HG02981 (cell line): Measurements from ENCODE around the gene MMS19.
A peak's percentile ranks its signal among the peaks of the same experiment; 100 is the strongest.
"Not testable (repeated sequence)": the region's sequence is repeated elsewhere in the genome, so short reads cannot be mapped to it uniquely, and the experiment has no call there.

Experiments used
- ATAC-seq: cut with Tn5 transposase; IDR thresholded peaks from one replicate; pipeline ENCODE4 v1.9.1; 2021; ENCODE audit warnings: mild to moderate bottlenecking, moderate library complexity; ENCODE audit not compliant: unreplicated experiment

Gene MMS19

GRCh38 chr10:97498076-97498840 is at the start of gene MMS19:
Gene MMS19 (minus strand): TSS chr10:97498422. CDS start chr10:97498384, 38 bp downstream.
- ATAC-seq: peak; percentile 93

- no peak for ATAC-seq
Observed at GRCh38 chr10:97547962-97548361, 49.7 kb upstream of the MMS19 start.

DNA sequence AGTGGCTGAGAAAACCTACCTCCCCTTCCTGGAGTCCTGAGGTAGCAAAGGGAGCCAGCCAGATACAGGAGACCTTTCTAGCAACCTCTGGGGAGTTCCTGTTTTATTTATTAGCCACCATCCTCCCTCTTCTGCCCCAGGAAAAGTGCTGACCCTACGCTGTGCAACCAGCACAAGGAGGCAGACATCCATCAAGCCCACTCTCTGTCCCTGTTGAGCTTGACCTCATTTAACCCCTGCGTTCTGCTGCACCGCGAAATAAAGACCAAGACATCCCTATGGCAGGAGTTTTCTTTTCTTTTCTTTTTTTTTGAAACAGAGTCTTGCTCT is 49.0 kb upstream of the MMS19 start:
- no peak for ATAC-seq

DNA sequence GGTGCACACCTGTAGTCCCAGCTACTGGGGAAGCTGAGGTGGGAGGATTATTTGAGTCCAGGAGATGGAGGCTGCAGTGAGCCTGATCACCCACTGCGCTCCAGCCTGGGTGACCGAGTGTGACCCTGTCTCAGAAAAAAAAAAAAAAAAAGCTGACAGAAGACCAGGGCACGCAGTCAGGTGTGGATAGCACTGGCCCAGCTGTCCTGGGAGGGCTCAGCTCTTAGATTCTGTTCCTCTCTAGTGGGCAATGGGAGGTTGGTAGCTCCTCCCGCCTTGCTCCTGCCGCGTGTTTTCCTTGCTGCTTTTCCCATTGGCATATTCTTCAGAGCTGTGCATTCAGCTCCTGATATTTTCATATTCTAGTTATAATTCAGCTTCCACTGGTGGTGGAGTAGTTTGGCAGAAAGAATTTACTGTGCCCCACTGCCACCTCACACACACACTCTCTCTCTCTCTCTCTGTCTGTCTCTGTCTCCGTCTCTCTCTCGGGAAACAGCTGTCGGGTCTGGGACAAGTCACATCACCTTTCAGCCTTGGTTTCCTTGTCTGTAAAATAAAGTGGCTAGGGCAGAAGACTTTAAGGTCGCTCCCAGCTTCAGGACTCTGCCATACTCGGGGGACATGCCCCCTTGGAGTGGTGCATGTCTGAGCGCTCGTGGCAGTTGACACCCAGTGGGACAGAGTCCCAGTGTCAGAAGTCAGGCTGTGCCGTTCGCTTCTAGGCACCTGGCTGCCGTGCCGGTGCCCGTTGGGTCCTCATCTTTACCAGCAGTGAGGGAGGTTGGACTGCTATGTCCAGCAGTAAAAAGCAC is 48.4 kb upstream of the MMS19 start:
- no peak for ATAC-seq

- no peak for ATAC-seq
Observed at GRCh38 chr10:97543025-97543546, 44.9 kb upstream of the MMS19 start.

DNA sequence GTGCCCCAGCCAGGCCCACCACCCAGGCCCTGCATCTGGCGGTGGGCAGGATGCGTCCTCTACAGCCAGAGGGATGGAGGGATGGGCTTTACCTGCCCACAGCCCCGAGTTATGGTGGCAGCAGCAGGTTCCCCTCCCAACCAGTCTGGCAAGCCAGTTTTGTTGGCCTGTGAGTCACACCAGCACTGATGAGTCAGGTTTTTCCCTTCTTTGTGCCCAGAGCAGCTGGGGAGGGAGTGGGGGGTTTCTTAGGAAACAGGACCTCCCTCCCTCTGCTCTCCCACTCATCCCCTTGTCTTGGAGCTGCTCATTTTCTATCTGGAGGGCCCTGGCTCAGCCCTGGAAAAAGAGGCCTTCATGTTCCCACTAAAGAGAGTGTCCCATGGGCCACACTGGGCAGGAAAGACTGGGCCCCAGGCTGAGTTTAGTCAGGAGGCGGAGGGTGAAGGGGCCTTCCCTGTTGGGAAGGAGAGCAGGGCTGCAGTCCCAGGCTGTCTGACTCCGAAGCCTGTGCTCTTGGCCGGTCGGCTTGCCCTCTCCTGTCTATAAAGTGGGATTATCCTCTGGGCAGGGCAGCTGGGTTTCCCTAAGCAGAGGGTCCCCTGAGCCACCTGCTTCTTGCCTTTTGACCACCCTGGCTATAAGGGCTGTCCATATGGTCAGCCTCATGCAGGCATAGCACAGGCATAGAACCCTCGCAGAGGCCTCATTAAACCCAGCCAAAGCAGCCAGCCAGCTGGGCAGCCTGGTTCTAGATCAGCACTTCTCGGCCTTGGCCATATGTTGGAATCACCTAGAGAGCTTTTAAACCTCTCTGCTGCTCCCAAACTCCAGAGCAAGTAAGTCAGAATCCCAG is 44.2 kb upstream of the MMS19 start:
- no peak for ATAC-seq

GRCh38 chr10:97540669-97541500 is 42.7 kb upstream of the MMS19 start:
- ATAC-seq: no peak

DNA sequence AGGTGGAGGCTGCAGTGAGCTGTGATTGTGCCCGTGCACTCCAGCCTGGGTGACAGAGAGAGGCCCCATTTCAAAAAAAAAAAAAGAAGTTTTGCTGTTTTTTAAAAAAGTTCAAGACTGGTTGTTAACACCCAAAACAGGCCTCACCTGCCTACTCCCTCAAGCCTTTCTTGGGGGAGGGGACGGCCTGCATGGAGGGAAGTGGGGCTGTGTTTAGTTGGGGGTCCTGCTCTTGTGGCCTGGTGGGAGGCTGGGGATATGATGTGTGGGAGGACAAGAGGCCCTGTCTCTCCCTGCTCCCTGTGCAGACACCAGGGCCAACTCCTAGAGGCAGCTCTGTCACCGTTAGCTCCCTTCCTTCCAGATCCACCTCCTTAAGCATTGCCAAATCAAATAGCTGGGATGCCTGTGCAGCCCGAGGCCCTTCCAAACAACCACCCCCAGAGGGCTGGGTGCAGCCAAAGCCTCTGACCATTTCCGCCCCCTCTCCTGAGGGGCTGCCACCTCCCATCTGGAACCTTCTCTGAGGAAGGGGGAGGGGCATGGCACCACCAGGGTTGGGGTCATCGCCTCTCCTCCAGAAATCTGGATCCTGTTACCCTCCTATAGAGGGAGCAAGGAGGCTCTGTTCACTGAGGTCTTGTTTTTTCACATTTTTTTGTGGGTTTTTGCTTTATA is 41.4 kb upstream of the MMS19 start:
- no peak for ATAC-seq

- no peak for ATAC-seq
Observed at GRCh38 chr10:97538839-97539238, 40.6 kb upstream of the MMS19 start.

DNA sequence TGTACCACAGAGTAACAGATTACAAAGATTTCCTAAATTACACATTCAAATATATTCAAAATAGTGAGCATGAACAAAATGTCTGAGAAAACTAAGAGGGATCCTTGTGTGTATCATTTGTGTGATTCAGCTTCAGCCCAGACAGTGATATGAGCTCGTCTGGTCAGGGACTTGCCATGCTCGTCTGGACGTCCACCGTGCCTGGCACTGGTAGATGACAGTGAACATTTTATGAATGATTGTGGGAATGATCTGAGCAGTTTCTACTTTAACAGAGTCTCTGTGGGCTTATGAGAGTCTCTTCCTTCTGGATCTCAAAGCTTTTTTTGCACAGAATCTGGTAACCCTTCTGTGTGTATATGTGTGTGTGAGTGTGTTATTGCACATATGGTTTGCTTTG is 40.2 kb upstream of the MMS19 start:
- ATAC-seq: no peak

DNA sequence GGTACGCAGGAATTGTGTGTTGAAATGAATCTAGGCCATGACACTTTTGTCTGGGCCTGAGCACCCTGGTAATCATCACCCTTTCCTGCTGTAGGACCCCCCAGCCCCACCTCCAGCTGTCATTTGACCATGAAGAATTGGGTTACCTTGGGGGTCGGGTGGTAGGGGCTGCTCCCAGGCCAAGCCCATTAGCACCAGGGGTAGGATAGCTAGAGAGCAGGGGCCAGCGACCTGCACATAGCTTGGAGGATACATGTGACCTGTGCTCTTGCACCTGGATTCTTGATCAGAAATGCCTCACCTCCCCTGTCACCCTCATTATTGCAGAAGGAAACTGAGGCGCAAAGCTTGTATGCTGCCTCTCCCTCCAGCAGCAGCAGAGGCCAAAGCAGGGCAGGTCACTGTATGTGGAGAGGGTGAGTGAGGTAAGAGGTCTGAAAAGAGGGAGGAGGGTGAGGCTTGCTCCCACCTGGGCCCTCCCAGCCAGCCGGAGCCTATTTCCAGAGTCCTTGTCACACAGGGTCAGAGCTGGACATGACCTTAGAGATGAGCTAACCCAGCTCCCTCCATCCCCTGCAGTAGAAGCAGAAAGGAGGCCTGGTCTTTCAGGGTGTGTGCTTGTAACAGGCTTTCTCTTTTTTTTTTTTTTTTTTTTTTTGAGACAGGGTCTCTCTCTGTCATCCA is 39.1 kb upstream of the MMS19 start:
- no peak for ATAC-seq

DNA sequence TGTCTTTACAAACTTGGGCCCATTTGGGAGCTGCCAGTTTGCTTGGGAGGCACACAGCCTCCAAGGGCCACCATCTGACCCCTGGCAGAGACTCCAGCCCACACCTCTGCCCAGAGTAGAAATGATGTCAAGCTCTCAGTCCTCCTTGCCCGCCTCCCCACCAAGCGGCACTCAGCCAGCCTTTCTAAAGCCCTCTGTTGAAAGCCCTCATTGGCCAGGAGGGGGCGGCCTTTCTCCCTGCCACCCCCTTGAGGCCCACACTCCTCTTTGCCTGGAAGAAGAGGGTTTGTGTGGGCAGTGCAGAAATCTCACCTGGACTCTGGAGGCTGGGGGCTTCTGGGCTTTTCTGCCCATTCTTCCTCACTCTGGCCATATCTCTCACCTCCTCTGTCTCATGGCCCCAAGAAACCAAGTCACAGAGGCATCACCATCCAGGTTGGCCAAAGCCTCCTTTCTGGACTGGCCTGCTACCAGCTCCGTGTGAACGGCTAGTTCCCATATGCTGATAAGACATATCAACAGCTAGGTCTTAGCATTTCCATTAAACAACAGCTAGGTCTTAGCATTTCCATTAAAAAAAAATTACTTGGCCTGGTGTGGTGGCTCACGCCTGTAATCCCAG is 36.6 kb upstream of the MMS19 start:
- no peak for ATAC-seq

- ATAC-seq: no peak
Observed at GRCh38 chr10:97533888-97534287, 35.7 kb upstream of the MMS19 start.

- no peak for ATAC-seq
Observed at GRCh38 chr10:97532935-97533671, 34.9 kb upstream of the MMS19 start.

GRCh38 chr10:97531401-97531986 is 33.3 kb upstream of the MMS19 start:
- ATAC-seq: no peak

DNA sequence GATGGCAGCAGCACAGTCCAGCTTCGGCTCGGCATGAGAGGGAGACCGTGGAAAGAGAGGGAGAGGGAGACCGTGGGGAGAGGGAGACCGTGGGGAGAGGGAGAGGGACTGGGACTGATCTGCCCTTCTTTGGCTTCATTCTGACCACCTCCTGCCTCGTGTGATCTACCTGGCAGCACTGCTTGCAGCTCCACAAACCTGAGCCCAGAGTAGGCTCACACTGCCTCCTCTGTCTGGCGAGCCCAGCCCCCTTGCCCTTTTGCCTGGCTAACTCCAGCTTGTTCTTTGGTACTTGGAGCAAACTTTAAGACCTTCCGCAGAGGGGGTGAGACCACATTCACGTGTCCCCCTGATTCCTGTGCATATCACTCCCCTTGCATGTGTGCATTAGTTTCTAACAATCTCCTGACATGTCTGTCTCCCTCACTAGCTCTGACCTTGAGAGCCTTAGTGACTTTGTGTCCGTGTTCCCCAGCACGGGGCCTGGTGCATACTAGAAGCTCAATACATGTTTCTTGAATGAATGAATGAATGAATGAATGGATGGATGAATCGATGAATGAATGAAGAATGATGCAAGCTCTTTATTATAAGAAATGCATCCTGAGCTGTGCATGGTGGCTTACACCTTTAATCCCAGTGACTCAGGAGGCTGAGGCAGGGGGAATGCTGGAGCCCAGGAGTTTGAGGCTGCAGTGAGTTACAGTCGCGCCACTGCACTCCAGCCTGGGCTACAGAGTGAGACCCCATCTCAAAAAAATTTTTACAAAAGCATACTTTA is 31.7 kb upstream of the MMS19 start:
- ATAC-seq: no peak

DNA sequence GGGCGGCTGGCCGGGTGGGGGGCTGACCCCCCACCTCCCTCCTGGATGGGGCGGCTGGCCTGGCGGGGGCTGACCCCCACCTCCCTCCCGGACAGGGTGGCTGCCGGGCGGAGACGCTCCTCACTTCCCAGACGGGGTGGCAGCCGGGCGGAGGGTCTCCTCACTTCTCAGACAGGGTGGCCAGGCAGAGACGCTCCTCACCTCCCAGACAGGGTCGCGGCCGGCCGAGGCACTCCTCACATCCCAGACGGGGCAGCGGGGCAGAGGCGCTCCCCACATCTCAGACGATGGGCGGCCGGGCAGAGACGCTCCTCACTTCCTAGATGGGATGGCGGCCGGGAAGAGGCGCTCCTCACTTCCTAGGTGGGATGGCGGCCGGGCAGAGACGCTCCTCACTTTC is 30.7 kb upstream of the MMS19 start:
- not testable (repeated sequence) for ATAC-seq
